A549 (cell line): ENCODE measurements around the gene ADGRD1. TPM values are rescaled to one million over a fixed set of nuclear protein-coding genes. Genes with fewer than 3 reads are reported as not detected.

Experiments used
- ATAC-seq, 2 experiments: fragments of 200-7000 bp in 1 of 2; fragments of >200 bp in 1 of 2; cut with Nextera tagmentation in 1 of 2; cut with Tn5 transposase in 1 of 2; 3 replicates each; pipeline versions ENCODE4 v1.8.0 to v1.9.1; 2018 to 2020; ENCODE audit warnings: mild to moderate bottlenecking in 1 of 2, moderate library complexity in 1 of 2
- CTCF ChIA-PET: fragments of 300-600 bp; sonication (Branson Sonifier 250); formaldehyde crosslinking; extraction: SDS; loops from one replicate; lab custom pipeline; 2021; ENCODE audit warnings: antibody characterized with exemption, inconsistent platforms; lab: Yijun Ruan, JAX
- POLR2A ChIA-PET: fragments of 350-600 bp; formaldehyde crosslinking; extraction: SDS; loops from one replicate; lab custom pipeline; 2021; ENCODE audit warnings: antibody characterized with exemption, inconsistent platforms; lab: Yijun Ruan, JAX
- DNase-seq, 2 experiments: peaks; one replicate each; pipeline versions ENCODE4 v3.0.0 to v3.0.0-alpha.2; 2011 to 2016; ENCODE audit warnings: low read depth in 1 of 2, low spot score in 1 of 2
- FAIRE-seq: peaks from 2 replicates; lab custom pipeline; 2011; peaks lifted over from hg19 to GRCh38; lab: Jason Lieb, UNC
- H3K27ac ChIP-seq, 2 experiments: fragments of >200 bp; sonication (Bioruptor Twin); formaldehyde crosslinking; 3 replicates each; pipeline ENCODE4 v1.5.1; 2016 to 2017
- H3K4me1 ChIP-seq: fragments of >200 bp; sonication (Bioruptor Twin); formaldehyde crosslinking; 3 replicates; pipeline ENCODE4 v1.6.1; 2016
- H3K4me2 ChIP-seq: fragments of >200 bp; sonication (Bioruptor Twin); formaldehyde crosslinking; 3 replicates; pipeline ENCODE4 v1.6.1; 2016
- H3K4me3 ChIP-seq: fragments of >200 bp; sonication (Bioruptor Twin); formaldehyde crosslinking; 3 replicates; pipeline ENCODE4 v1.5.1; 2016
- H3K9me3 ChIP-seq: fragments of >200 bp; sonication (Bioruptor Twin); formaldehyde crosslinking; 3 replicates; pipeline ENCODE4 v1.6.1; 2016
- CBX2 ChIP-seq: fragments of 200-600 bp; sonication (generic); IDR thresholded peaks from 2 replicates; pipeline ENCODE4 v1.6.1; 2016; ENCODE audit warnings: low read depth, mild to moderate bottlenecking, borderline replicate concordance
- CBX8 ChIP-seq: fragments of 200-600 bp; sonication (generic); IDR thresholded peaks from 2 replicates; pipeline ENCODE4 v1.6.1; 2016
- CEBPB ChIP-seq, 2 experiments: fragments of >200 bp in 1 of 2; sonication (Bioruptor Twin) in 1 of 2; formaldehyde crosslinking in 1 of 2; IDR thresholded peaks; 2 replicates each; pipeline ENCODE4 v1.6.1; 2012 to 2016
- CHD4 ChIP-seq: fragments of 200-600 bp; sonication (generic); IDR thresholded peaks from 2 replicates; pipeline ENCODE4 v1.6.1; 2016; ENCODE audit warnings: antibody characterized with exemption, mild to moderate bottlenecking, borderline replicate concordance
- EHF ChIP-seq: fragments of 250-450 bp; sonication (Bioruptor Pico); IDR thresholded peaks from 2 replicates; pipeline ENCODE4 v1.5.0; 2020; ENCODE audit warnings: mild to moderate bottlenecking
- EHMT2 ChIP-seq: fragments of 200-600 bp; sonication (generic); IDR thresholded peaks from 2 replicates; pipeline ENCODE4 v1.6.1; 2016; ENCODE audit warnings: antibody characterized with exemption, low read depth, mild to moderate bottlenecking, moderate library complexity
- FOSB ChIP-seq: fragments of 250-450 bp; sonication (Bioruptor Pico); IDR thresholded peaks from 2 replicates; pipeline ENCODE4 v1.5.0; 2020; ENCODE audit warnings: mild to moderate bottlenecking, moderate library complexity
- FOXS1 ChIP-seq: fragments of 250-450 bp; sonication (Bioruptor Pico); IDR thresholded peaks from 2 replicates; pipeline ENCODE4 v1.5.0; 2020; ENCODE audit warnings: mild to moderate bottlenecking, moderate library complexity
- HOXA7 ChIP-seq: fragments of 250-450 bp; sonication (Bioruptor Pico); IDR thresholded peaks from 2 replicates; pipeline ENCODE4 v1.5.0; 2020; ENCODE audit warnings: mild to moderate bottlenecking, moderate library complexity
- HOXB5 ChIP-seq: fragments of 250-450 bp; sonication (Bioruptor Pico); IDR thresholded peaks from 2 replicates; pipeline ENCODE4 v1.5.0; 2020; ENCODE audit warnings: mild to moderate bottlenecking, moderate library complexity
- KDM1A ChIP-seq: fragments of 200-600 bp; sonication (generic); IDR thresholded peaks from 2 replicates; pipeline ENCODE4 v1.6.1; 2016; ENCODE audit warnings: low read depth, mild to moderate bottlenecking
- KDM5A ChIP-seq: fragments of 200-600 bp; sonication (generic); IDR thresholded peaks from 2 replicates; pipeline ENCODE4 v1.6.1; 2016; ENCODE audit warnings: antibody characterized with exemption, mild to moderate bottlenecking
- MAZ ChIP-seq: fragments of 150-350 bp; IDR thresholded peaks from 2 replicates; pipeline ENCODE4 v1.6.1; 2014; ENCODE audit warnings: antibody characterized with exemption, low read depth, low read length, borderline replicate concordance
- MYC ChIP-seq: IDR thresholded peaks from 2 replicates; pipeline ENCODE4 v1.6.1; 2012; ENCODE audit warnings: mild to moderate bottlenecking, inconsistent platforms, low read length, improper control_type of control experiment, borderline replicate concordance
- NR3C1 ChIP-seq: fragments of >200 bp; sonication (Bioruptor Twin); formaldehyde crosslinking; IDR thresholded peaks from 3 replicates; pipeline ENCODE4 v1.6.1; 2017
- PHF8 ChIP-seq: fragments of 200-600 bp; sonication (generic); IDR thresholded peaks from 2 replicates; pipeline ENCODE4 v1.6.1; 2016; ENCODE audit warnings: low read depth, mild to moderate bottlenecking, antibody characterized with exemption, moderate library complexity, borderline replicate concordance
- POLR2AphosphoS2 ChIP-seq: conservative IDR thresholded peaks from 2 replicates; pipeline ENCODE4 v1.6.1; 2012; ENCODE audit warnings: low read length, improper control_type of control experiment, inconsistent platforms
- RAD21 ChIP-seq, 2 experiments: fragments of >200 bp in 1 of 2; sonication (Bioruptor Twin) in 1 of 2; formaldehyde crosslinking in 1 of 2; IDR thresholded peaks in 1 of 2; conservative IDR thresholded peaks in 1 of 2; 2 replicates in 1 of 2; 3 replicates in 1 of 2; pipeline ENCODE4 v1.6.1; 2012 to 2018; ENCODE audit warnings: inconsistent platforms in 1 of 2
- RCOR1 ChIP-seq: fragments of 150-350 bp; IDR thresholded peaks from 2 replicates; pipeline ENCODE4 v1.6.1; 2014; ENCODE audit warnings: antibody characterized with exemption, low read length, low read depth
- RFX5 ChIP-seq: fragments of 450-650 bp; IDR thresholded peaks from 2 replicates; pipeline ENCODE4 v1.7.1; 2014; ENCODE audit warnings: antibody characterized with exemption, mild to moderate bottlenecking, moderate library complexity
- RNF2 ChIP-seq: fragments of 200-600 bp; sonication (generic); IDR thresholded peaks from 2 replicates; pipeline ENCODE4 v1.6.1; 2016; ENCODE audit warnings: low read depth, mild to moderate bottlenecking, antibody characterized with exemption, moderate library complexity, borderline replicate concordance
- SMC3 ChIP-seq: fragments of >200 bp; sonication (Bioruptor Twin); formaldehyde crosslinking; IDR thresholded peaks from 3 replicates; pipeline ENCODE4 v1.6.1; 2018; ENCODE audit warnings: inconsistent platforms
- SREBF2 ChIP-seq: fragments of 450-650 bp; IDR thresholded peaks from 2 replicates; pipeline ENCODE4 v1.6.1; 2014; ENCODE audit warnings: mild to moderate bottlenecking, moderate library complexity
- TFCP2L1 ChIP-seq: fragments of 250-450 bp; sonication (Bioruptor Pico); IDR thresholded peaks from 2 replicates; pipeline ENCODE4 v1.5.0; 2021; ENCODE audit warnings: mild to moderate bottlenecking
- TP53 ChIP-seq: fragments of 250-450 bp; sonication (Bioruptor Pico); IDR thresholded peaks from 2 replicates; pipeline ENCODE4 v1.5.0; 2021; ENCODE audit warnings: mild to moderate bottlenecking, moderate library complexity
- ZC3H11A ChIP-seq: fragments of 450-650 bp; IDR thresholded peaks from 2 replicates; pipeline ENCODE4 v1.6.1; 2014; ENCODE audit warnings: antibody characterized with exemption, mild to moderate bottlenecking
- ZFP36 ChIP-seq: fragments of 450-650 bp; IDR thresholded peaks from 2 replicates; pipeline ENCODE4 v1.6.1; 2014; ENCODE audit warnings: borderline replicate concordance; ENCODE audit not compliant: partially characterized antibody
- ZSCAN20 ChIP-seq: fragments of 250-450 bp; sonication (Bioruptor Pico); IDR thresholded peaks from 2 replicates; pipeline ENCODE4 v1.8.0; 2022; ENCODE audit warnings: mild to moderate bottlenecking, moderate library complexity
- WGBS: methylation state at CpG from one replicate; pipeline ENCODE4 v1.1.6; 2017; ENCODE audit errors: missing lambda C conversion rate; 5-methylcytosine and 5-hydroxymethylcytosine counted together
- polyA plus RNA-seq, 4 experiments: library from polyadenylated mRNA; depleted of rRNA in 3 of 4; stranded (reverse); fragments of >200 nt; fragmentation: RNase III in 1 of 4; extraction: RNeasy Plus Mini Kit Qiagen cat#74134 plus additional on column Dnase treatment in 1 of 4; gene quantifications; 2 replicates in 3 of 4; 3 replicates in 1 of 4; pipeline ENCODE4 v1.2.3, GENCODE V29; 2011 to 2017
- TF ChIP-seq, protein P1 (sequence below): IDR thresholded peaks from 2 replicates; pipeline ENCODE4 v1.6.1; 2012
- TF ChIP-seq, protein P2 (sequence below): IDR thresholded peaks from 2 replicates; pipeline ENCODE4 v1.6.1; 2012
- TF ChIP-seq, protein P3 (sequence below): fragments of 150-350 bp; IDR thresholded peaks from 2 replicates; pipeline ENCODE4 v1.6.1; 2014; ENCODE audit warnings: low read depth, mild to moderate bottlenecking, low read length
- TF ChIP-seq, protein P4 (sequence below): fragments of >200 bp; sonication (Bioruptor Twin); formaldehyde crosslinking; IDR thresholded peaks from 3 replicates; pipeline ENCODE4 v1.6.1; 2016

Gene ADGRD1
- polyA plus RNA-seq, 2 of the 4 experiments (the other 2 are of a cell fraction): 0.36 to 1.5 TPM

DNA sequence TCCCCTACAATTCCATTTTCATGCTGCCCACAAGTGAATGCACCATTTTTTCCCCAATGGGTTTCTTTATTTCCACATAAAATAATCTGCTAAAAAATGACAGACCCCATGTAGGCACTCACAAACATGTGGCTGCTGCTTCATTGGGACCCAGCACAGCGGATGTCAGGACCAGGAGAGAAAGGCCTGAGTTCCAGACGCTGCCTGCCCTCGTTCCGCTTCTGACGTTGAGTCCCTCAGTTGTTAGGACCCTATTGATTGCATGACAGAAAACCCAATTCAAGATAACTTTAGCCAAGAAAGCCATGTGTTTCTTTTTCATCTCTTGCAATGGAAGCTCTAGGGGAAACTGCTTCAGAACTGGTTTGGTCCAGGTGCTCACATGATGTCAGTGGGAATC is 34.6 kb downstream of the ADGRD1 start:
- H3K4me3 ChIP-seq: no peak overlapping the region
- no peaks in the 10 kb centered on the region for H3K4me1 ChIP-seq
- TF ChIP-seq ZFP36: no peak
- TF ChIP-seq POLR2AphosphoS2: no peak
- no peak for TF ChIP-seq RCOR1
- TF ChIP-seq MYC: no peak
- no peak for TF ChIP-seq FOXS1 (CRISPR knock-in tag)
- TF ChIP-seq ZC3H11A: no peak
- TF ChIP-seq RNF2: no peak
- no peak for TF ChIP-seq EHMT2
- no peak for TF ChIP-seq RFX5
- TF ChIP-seq SMC3: no peak
- TF ChIP-seq NR3C1: no peak
- TF ChIP-seq FOSB (CRISPR knock-in tag): no peak
- TF ChIP-seq ZSCAN20: no peak
- TF ChIP-seq TP53 (CRISPR knock-in tag): no peak
- TF ChIP-seq PHF8: no peak
- TF ChIP-seq KDM1A: no peak
- TF ChIP-seq, all 56 proteins: peak for 0
- Histone ChIP-seq H3K4me2 (no peak overlapping the region), H3K9me3 (0 out of 3 replicates have a peak, but pooled peaks cover 3% of the 10 kb centered on the region), H3K27ac (no peak overlapping the region)
- DNase-seq: no peak
- no peak for FAIRE-seq
- WGBS: 87% methylated on average over 5 of the region's 5 CpGs
- CTCF ChIA-PET: interaction anchor here (0.8 to 0.9 kb wide), 2 partner anchors 15 to 116 kb away, joined by 3 read pairs; no protein-coding TSS in a partner anchor
- POLR2A ChIA-PET: no interaction called here
- ATAC-seq: no peak

DNA sequence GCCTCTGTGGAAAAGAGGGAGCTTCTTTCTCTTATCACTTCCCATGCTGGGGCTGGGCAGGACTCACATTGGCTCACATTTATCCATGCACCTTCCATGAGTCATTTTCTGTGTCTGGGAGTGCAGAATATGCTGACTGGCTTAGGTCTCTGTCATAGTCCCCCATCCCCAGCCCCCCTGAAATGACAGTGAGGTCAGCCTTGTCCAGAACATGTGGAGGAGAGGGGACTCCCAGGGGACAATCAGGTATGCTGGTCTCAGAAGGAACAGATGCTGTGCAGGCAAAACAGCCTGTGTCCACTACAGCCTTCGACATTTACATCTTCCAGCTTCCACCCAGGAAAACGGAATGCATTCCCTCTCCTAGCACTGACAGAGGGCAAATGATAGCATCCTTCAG is 35.0 kb downstream of the ADGRD1 start:
- no peak for TF ChIP-seq EHF (CRISPR knock-in tag)
- TF ChIP-seq HOXA7 (CRISPR knock-in tag): no peak
- no peak for TF ChIP-seq PHF8
- no peak for TF ChIP-seq HOXB5 (CRISPR knock-in tag)
- no peak for TF ChIP-seq TP53 (CRISPR knock-in tag)
- TF ChIP-seq CBX8: no peak
- ATAC-seq: no peak
- no peak for FAIRE-seq
- ChIA-PET CTCF (interaction anchor here (0.8 kb wide), 1 partner anchor 16 kb away, joined by 3 read pairs; no protein-coding TSS in a partner anchor), POLR2A (no interaction called here)
- DNase-seq: no peak
- Histone ChIP-seq H3K9me3 (0 out of 3 replicates have a peak, but pooled peaks cover 3% of the 10 kb centered on the region), H3K4me2 (no peak overlapping the region), H3K4me3 (no peak overlapping the region), H3K27ac (no peak overlapping the region), H3K4me1 (no peaks in the 10 kb centered on the region)
- 31% methylated on average over 2 of the region's 2 CpGs for WGBS

DNA sequence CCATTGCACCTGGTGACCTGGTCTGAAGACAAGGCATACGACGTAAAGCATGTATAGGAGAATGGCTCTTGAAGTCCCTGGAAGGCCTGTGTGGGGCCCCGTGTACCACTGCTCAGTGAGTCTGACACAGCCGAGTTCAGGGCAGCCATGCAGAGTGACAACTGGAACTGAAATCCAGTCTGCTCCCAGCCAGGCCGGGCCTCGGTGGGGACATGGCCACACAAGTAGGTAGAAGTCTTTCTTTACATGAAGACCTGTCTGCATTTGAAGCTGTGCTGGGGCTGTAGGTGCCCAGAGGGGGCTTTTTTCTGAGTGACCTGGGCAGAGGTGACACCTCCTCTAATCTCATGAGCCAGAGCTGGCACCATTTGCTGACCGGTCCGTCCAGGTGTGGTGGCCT is 35.7 kb downstream of the ADGRD1 start:
- H3K4me3 ChIP-seq: no peak overlapping the region
- DNase-seq (no peak), ATAC-seq (no peak), FAIRE-seq (no peak)
- H3K9me3 ChIP-seq: 0 out of 3 replicates have a peak, but pooled peaks cover 6% of the 10 kb centered on the region
- H3K27ac ChIP-seq: no peak overlapping the region
- H3K4me2 ChIP-seq: no peak overlapping the region
- 84% methylated on average over 7 of the region's 8 CpGs for WGBS
- ChIA-PET POLR2A (no interaction called here), CTCF (interaction anchor here (0.6 kb wide), 2 partner anchors 143 to 464 kb away, joined by 3 to 4 read pairs; no protein-coding TSS in a partner anchor)
- TF ChIP-seq CBX8: no peak
- TF ChIP-seq FOSB (CRISPR knock-in tag): no peak
- no peak for TF ChIP-seq KDM5A
- TF ChIP-seq CBX2: no peak
- no peak for TF ChIP-seq HOXA7 (CRISPR knock-in tag)
- TF ChIP-seq TFCP2L1 (CRISPR knock-in tag): no peak
- TF ChIP-seq, protein P1, sequence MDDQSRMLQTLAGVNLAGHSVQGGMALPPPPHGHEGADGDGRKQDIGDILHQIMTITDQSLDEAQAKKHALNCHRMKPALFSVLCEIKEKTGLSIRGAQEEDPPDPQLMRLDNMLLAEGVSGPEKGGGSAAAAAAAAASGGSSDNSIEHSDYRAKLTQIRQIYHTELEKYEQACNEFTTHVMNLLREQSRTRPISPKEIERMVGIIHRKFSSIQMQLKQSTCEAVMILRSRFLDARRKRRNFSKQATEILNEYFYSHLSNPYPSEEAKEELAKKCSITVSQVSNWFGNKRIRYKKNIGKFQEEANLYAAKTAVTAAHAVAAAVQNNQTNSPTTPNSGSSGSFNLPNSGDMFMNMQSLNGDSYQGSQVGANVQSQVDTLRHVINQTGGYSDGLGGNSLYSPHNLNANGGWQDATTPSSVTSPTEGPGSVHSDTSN: no peak
- TF ChIP-seq, protein P2, sequence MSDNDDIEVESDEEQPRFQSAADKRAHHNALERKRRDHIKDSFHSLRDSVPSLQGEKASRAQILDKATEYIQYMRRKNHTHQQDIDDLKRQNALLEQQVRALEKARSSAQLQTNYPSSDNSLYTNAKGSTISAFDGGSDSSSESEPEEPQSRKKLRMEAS: no peak
- no peak for TF ChIP-seq RCOR1
- TF ChIP-seq, protein P3, sequence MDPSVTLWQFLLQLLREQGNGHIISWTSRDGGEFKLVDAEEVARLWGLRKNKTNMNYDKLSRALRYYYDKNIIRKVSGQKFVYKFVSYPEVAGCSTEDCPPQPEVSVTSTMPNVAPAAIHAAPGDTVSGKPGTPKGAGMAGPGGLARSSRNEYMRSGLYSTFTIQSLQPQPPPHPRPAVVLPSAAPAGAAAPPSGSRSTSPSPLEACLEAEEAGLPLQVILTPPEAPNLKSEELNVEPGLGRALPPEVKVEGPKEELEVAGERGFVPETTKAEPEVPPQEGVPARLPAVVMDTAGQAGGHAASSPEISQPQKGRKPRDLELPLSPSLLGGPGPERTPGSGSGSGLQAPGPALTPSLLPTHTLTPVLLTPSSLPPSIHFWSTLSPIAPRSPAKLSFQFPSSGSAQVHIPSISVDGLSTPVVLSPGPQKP: no peak
- no peak for TF ChIP-seq RAD21 (conservative IDR thresholded peaks at IDR 0.05 in 1 of 2, IDR thresholded peaks at IDR 0.05 in 1 of 2)
- no peak for TF ChIP-seq MAZ
- TF ChIP-seq RFX5: no peak
- no peak for TF ChIP-seq KDM1A
- TF ChIP-seq CEBPB (IDR thresholded peaks at IDR 0.05): no peak
- TF ChIP-seq, protein P4, sequence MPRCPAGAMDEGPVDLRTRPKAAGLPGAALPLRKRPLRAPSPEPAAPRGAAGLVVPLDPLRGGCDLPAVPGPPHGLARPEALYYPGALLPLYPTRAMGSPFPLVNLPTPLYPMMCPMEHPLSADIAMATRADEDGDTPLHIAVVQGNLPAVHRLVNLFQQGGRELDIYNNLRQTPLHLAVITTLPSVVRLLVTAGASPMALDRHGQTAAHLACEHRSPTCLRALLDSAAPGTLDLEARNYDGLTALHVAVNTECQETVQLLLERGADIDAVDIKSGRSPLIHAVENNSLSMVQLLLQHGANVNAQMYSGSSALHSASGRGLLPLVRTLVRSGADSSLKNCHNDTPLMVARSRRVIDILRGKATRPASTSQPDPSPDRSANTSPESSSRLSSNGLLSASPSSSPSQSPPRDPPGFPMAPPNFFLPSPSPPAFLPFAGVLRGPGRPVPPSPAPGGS: no peak
- no peak for TF ChIP-seq CHD4
- TF ChIP-seq SREBF2: no peak
- H3K4me1 ChIP-seq: no peaks in the 10 kb centered on the region
